Heart left ventricle (tissue), 16 donors: ENCODE measurements around the gene MACF1. TPM values are rescaled to one million over a fixed set of nuclear protein-coding genes. Genes with fewer than 3 reads are reported as not detected.
A peak's percentile ranks its signal among the peaks of the same experiment; 100 is the strongest.
"Not testable (repeated sequence)": the region's sequence is repeated elsewhere in the genome, so short reads cannot be mapped to it uniquely, and the experiment has no call there.

Experiments
- ATAC-seq, 4 donors: fragments of 200-7000 bp; cut with Tn5 transposase; one replicate each; pipeline ENCODE4 v1.9.1; 2020 to 2022; ENCODE audit warnings: moderate library complexity in 4 of 4, mild to moderate bottlenecking in 3 of 4, moderate number of reproducible peaks in 1 of 4
- DNase-seq, 5 donors: peaks; one replicate each; pipeline ENCODE4 v3.0.0-alpha.2; 2020
- H3K27ac ChIP-seq, 12 donors: fragments of 200-600 bp; sonication (generic) in 4 of 12; one replicate each; pipeline versions ENCODE4 v1.5.0 to v1.8.0; 2016 to 2022; ENCODE audit warnings: mild to moderate bottlenecking in 2 of 12
- H3K27me3 ChIP-seq, 9 donors: fragments of 200-600 bp; sonication (generic) in 2 of 9; one replicate each; pipeline versions ENCODE4 v1.5.1 to v1.8.0; 2016 to 2022; ENCODE audit warnings: mild to moderate bottlenecking in 3 of 9
- H3K36me3 ChIP-seq, 9 donors: fragments of 200-600 bp; sonication (generic) in 2 of 9; one replicate each; pipeline versions ENCODE4 v1.5.0 to v1.8.0; 2018 to 2022; ENCODE audit warnings: mild to moderate bottlenecking in 2 of 9
- H3K4me1 ChIP-seq, 12 donors: fragments of 200-600 bp; sonication (generic) in 4 of 12; one replicate each; pipeline versions ENCODE4 v1.5.0 to v1.8.0; 2016 to 2022; ENCODE audit warnings: mild to moderate bottlenecking in 3 of 12
- H3K4me3 ChIP-seq, 12 donors: fragments of 200-600 bp; sonication (generic) in 4 of 12; one replicate each; pipeline versions ENCODE4 v1.5.0 to v1.8.0; 2017 to 2022; ENCODE audit warnings: mild to moderate bottlenecking in 9 of 12, moderate library complexity in 4 of 12
- H3K9me3 ChIP-seq, 12 donors: fragments of 200-600 bp; sonication (generic) in 4 of 12; one replicate each; pipeline versions ENCODE4 v1.5.0 to v1.8.0; 2016 to 2022; ENCODE audit warnings: mild to moderate bottlenecking in 1 of 12
- POLR2A ChIP-seq, 2 donors: fragments of 450-650 bp; IDR thresholded peaks; one replicate each; pipeline ENCODE4 v1.6.1; 2017; ENCODE audit warnings: antibody characterized with exemption in 2 of 2, mild to moderate bottlenecking in 2 of 2, moderate library complexity in 2 of 2
- WGBS, 4 donors: extraction: QIAGEN DNeasy Blood & Tissue Kit in 2 of 4; methylation state at CpG; one replicate each; pipeline versions ENCODE4 v1.1.5 to v1.1.7; 2013 to 2018; 5-methylcytosine and 5-hydroxymethylcytosine counted together
- intact Hi-C, 10 donors: fragments of 100-400 bp; cut with DNase I; formaldehyde crosslinking; loops; one replicate each; pipeline versions ENCODE4 v1.11.1 to v1.14.2; 2022
- polyA plus RNA-seq, 2 donors: library from polyadenylated mRNA; stranded (reverse); fragments of 200-250 nt; gene quantifications; one replicate each; pipeline ENCODE4 v1.2.3, GENCODE V29; 2013
- total RNA-seq, 9 donors: library from RNA; depleted of rRNA in 2 of 9; stranded (reverse); fragments of >200 nt in 2 of 9; fragmentation: NEBNext Ultra II Directional in 3 of 9; extraction: Animal tissue kit (Norgen Biotek cat#: 25700) in 3 of 9; gene quantifications; one replicate each; pipeline versions ENCODE4 v1.1.0 to v1.2.4, GENCODE V29; 2016 to 2023
- TF ChIP-seq, protein P1 (sequence below), 12 donors: fragments of 200-600 bp; sonication (generic) in 4 of 12; IDR thresholded peaks; one replicate each; pipeline versions ENCODE4 v1.5.0 to v1.8.0; 2018 to 2022; ENCODE audit warnings: antibody characterized with exemption in 12 of 12, mild to moderate bottlenecking in 5 of 12
- donor health status: ischemic (EF 13 %, LVEDD 7.1; RV severe dilation, severe dysfunction).
- donor health status: healthy with polysubstance abuse.
- donor health status: DM: no; HTN: yes; CAD: no.
- donor health status: DM: no; HTN: no; CAD: no.
- donor health status: ischemic (EF 25% LVEDD 6.9; RV normal size, moderate dysfunction).
- donor health status: ischemic (EF 25% LVEDD 5.7; RV mildly dilated, moderate dysfunction).
- donor health status: healthy.
- donor health status: DM: yes; HTN: yes; CAD: no.
- donor health status: ischemic (EF 35%, LVEDD 5.7; RV mildly dilated, moderate dysfunction).
- donor health status: nonischemic (EF 11% LVEDD 7.7; RV severe dilation, severe dysfunction).
- donor health status: DM: yes; HTN: yes; CAD: no.
- donor health status: PGD.
- donor health status: ischemic (EF 29% LVEDD 5.4; RV normal size, mild dysfunction).
- donor health status: nonischemic (EF 23%, LVEDD 6.1; RV moderate dilation, normal function).

Gene MACF1
- total and polyA plus RNA-seq, 11 donors, result 102 to 436 (median 251) TPM

DNA sequence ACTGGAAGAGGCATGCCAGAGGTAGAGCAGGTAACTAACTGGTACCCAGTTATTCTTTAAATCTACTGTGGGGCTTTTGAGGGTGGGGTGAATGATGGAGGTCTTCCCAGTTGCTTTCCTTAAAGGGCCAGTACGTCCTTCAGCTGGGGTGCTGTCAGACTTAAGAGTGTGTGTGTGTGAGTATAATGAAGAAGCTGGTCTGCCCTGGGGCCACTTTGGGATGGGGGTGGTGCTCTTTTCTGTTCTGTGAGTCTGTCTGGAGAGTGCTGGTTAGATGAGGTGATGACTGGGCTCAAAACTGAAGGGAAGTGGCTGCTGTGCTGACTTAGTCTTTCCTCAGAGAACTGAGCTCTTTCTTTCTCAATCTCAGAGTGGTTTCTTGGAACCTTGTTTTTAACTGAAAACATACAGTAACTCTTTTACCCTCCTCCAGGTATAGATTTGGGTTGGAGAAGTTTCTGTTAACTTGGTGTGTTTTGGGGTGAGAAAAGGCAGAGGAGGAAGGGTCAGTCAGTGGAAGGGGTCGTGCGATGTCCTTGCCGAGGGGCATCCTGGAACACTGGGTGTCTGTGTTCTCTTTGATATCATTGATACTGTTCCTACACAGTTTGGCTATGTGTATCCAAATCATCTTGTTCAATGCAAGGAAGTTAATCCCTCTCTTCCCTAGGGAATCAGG lies 746 bp downstream of the MACF1 start:
- ATAC-seq, result peak; percentile 66 to 84 (median 78)
- no peaks in the 10 kb centered on the region for H3K27me3 ChIP-seq
- peak overlapping the region; percentile 83 to 98 (median 93) for H3K27ac ChIP-seq
- WGBS, 4 donors, result 7 to 17% (median 14%) methylated on average over 4 of the region's 4 CpGs
- TF ChIP-seq, protein P1, sequence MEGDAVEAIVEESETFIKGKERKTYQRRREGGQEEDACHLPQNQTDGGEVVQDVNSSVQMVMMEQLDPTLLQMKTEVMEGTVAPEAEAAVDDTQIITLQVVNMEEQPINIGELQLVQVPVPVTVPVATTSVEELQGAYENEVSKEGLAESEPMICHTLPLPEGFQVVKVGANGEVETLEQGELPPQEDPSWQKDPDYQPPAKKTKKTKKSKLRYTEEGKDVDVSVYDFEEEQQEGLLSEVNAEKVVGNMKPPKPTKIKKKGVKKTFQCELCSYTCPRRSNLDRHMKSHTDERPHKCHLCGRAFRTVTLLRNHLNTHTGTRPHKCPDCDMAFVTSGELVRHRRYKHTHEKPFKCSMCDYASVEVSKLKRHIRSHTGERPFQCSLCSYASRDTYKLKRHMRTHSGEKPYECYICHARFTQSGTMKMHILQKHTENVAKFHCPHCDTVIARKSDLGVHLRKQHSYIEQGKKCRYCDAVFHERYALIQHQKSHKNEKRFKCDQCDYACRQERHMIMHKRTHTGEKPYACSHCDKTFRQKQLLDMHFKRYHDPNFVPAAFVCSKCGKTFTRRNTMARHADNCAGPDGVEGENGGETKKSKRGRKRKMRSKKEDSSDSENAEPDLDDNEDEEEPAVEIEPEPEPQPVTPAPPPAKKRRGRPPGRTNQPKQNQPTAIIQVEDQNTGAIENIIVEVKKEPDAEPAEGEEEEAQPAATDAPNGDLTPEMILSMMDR (IDR thresholded peaks at IDR 0.05), result no peak
- TF ChIP-seq POLR2A (IDR thresholded peaks at IDR 0.05), result no peak
- peak overlapping the region; percentile 24 to 72 (median 52) for H3K4me3 ChIP-seq
- H3K9me3 ChIP-seq, result no peaks in the 10 kb centered on the region
- DNase-seq, result peak; percentile 46 to 67 (median 66)
- H3K36me3 ChIP-seq, result no peaks in the 10 kb centered on the region
- H3K4me1 ChIP-seq, result peaks cover 6 to 50% (median 28%) of the 10 kb centered on the region in 12 donors
- intact Hi-C loops, result loop anchor here in 5 of 10 donors (2.0 to 10.0 kb wide), 3 partner anchors 52 to 210 kb away; no protein-coding TSS in a partner anchor

DNA sequence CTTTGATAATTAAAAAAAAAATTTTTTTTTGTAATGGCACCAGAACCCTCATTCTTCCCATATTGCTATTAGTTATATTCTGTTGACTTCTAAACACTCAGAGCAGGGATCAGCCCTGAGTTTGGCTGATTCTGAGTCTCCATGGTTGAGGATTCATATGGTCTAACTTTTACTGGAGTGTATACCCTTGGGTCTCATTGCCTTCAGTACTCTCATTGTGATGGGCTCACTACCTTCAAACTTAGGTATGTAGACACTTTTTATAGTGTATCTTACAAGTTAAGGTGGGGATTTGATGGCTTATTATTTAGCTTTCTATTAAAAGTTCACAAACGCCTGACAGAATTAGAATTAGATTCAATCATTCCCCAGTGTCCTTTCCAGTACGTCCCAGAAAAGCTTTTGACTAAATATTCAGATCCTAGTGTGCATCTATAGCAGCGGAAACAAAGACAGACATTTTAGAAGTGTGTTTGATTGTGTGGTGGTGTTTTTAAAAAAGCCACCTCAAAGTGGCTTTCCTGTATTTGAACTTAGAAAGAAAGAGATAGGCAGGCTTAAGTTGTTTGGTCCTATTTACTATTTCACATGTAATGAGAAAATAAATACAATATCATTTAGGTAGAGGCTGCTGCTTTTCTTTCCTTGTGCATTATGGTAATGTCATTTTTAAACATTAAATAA lies 1.4 kb downstream of the MACF1 start:
- Histone ChIP-seq H3K9me3 (no peaks in the 10 kb centered on the region), H3K4me3 (peak overlapping the region; percentile 24 to 72 (median 52)), H3K27me3 (no peaks in the 10 kb centered on the region), H3K27ac (peak overlapping the region; percentile 83 to 98 (median 93)), H3K4me1 (peaks cover 6 to 50% (median 28%) of the 10 kb centered on the region in 12 donors), H3K36me3 (no peaks in the 10 kb centered on the region)
- intact Hi-C loops, result loop anchor here in 5 of 10 donors (2.0 to 10.0 kb wide), 3 partner anchors 51 to 209 kb away; no protein-coding TSS in a partner anchor
- TF ChIP-seq POLR2A (IDR thresholded peaks at IDR 0.05), result no peak
- WGBS, 4 donors, result 10 to 22% (median 16%) methylated on average over 3 of the region's 3 CpGs
- DNase-seq (no peak), ATAC-seq (no peak)

DNA sequence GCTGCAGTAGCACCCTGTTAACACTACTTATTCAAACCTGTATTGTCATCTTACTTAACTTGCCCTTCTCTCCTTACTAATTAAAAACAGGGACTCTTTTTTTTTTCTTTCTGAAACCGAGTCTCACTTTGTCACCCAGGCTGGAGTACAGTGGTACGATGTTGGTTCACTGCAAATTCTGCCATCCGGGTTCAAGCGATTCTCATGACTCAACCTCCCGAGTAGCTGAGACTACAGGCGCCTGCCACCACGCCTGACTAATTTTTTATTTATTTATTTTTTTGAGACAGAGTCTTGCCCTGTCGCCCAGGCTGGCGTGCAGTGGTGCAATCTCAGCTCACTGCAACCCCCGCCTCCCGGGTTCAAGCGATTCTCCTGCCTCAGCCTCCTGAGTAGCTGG lies 3.9 kb downstream of the MACF1 start:
- Histone ChIP-seq H3K27ac (peak overlapping the region in 1 of 12 donors; percentile 91), H3K4me1 (peaks cover 10 to 70% (median 41%) of the 10 kb centered on the region in 12 donors)
- DNase-seq, H3K9me3 ChIP-seq, H3K4me3 ChIP-seq, H3K27me3 ChIP-seq, H3K36me3 ChIP-seq, ATAC-seq: not testable (repeated sequence)
- 93 to 96% (median 95%) methylated on average over 12 of the region's 12 CpGs for WGBS, 4 donors
- intact Hi-C loops, result loop anchor here in 3 of 10 donors (5.0 to 10.0 kb wide), 2 partner anchors 49 to 206 kb away; no protein-coding TSS in a partner anchor

DNA sequence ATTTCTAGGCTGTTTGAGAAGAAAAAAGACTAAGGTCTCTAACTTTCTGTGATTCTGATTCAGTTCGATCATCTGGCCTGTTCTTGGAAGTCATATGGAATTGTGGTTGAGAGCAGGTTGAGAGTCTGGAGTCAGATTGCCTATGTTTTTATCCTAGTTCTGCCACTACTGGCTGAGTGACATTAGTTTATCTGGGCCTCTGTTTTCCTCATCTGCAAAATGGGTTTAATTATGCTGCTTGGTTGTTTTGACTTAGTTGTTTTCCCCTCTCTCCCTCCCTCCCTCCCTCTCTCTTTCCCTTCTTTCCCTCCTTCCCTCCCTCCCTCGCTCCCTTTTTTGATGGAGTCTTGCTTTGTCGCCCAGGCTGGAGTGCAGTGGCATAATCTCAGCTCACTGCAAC lies 6.2 kb downstream of the MACF1 start:
- H3K9me3 ChIP-seq, result no peaks in the 10 kb centered on the region
- no peaks in the 10 kb centered on the region for H3K27me3 ChIP-seq
- H3K36me3 ChIP-seq, result no peaks in the 10 kb centered on the region
- intact Hi-C loops, result loop anchor here in 1 of 10 donors (5.0 kb wide), 1 partner anchor 47 kb away; no protein-coding TSS in a partner anchor
- WGBS, 4 donors, result 95 to 100% (median 98%) methylated on average over 3 of the region's 3 CpGs
- ATAC-seq, result no peak
- peak overlapping the region in 1 of 12 donors; percentile 22 for H3K27ac ChIP-seq
- H3K4me3 ChIP-seq, result no peak overlapping the region
- no peak for DNase-seq
- H3K4me1 ChIP-seq, result peaks cover 9 to 70% (median 52%) of the 10 kb centered on the region in 12 donors
- TF ChIP-seq, protein P1 (IDR thresholded peaks at IDR 0.05), result no peak
- TF ChIP-seq POLR2A (IDR thresholded peaks at IDR 0.05), result no peak

DNA sequence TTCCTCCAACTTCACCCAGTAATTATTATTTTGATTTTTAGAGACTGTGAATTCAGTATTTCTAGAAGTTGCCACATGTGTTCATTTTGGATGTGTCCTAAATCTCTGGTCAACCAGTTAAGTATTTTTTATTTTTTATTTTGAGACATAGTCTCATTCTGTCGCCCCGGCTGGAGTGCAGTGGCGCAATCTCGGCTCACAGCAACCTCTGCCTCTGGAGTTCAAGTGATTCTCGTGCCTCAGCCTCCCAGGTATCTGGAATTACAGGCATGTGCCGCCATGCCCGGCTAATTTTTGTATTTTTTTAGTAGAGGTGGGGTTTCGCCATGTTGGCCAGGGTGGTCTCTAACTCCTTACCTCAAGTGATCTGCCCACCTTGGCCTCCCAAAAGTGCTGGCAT lies 8.0 kb downstream of the MACF1 start:
- DNase-seq, result no peak
- peak overlapping the region in 9 of 12 donors; percentile 3 to 92 (median 84) for H3K27ac ChIP-seq
- intact Hi-C loops, result loop anchor here in 1 of 10 donors (5.0 kb wide), 1 partner anchor 45 kb away; no protein-coding TSS in a partner anchor

More for the DNA sequence above, 8.0 kb downstream of the MACF1 start:
- no peaks in the 10 kb centered on the region for H3K9me3 ChIP-seq
- no peaks in the 10 kb centered on the region for H3K36me3 ChIP-seq
- TF ChIP-seq, protein P1 (IDR thresholded peaks at IDR 0.05), result no peak
- TF ChIP-seq POLR2A (IDR thresholded peaks at IDR 0.05), result no peak
- H3K4me1 ChIP-seq, result peaks cover 3 to 69% (median 55%) of the 10 kb centered on the region in 12 donors
- whole genome bisulfite sequencing, 4 donors, result 76 to 82% (median 80%) methylated on average over 8 of the region's 8 CpGs
- H3K27me3 ChIP-seq, result no peaks in the 10 kb centered on the region
- ATAC-seq, result no peak
- no peak overlapping the region for H3K4me3 ChIP-seq
